ENCODE data around the gene CEBPG. TPM values are rescaled to one million over a fixed set of nuclear protein-coding genes. Genes with fewer than 3 reads are reported as not detected.

Gene CEBPG
- total RNA-seq, 1 donor from 2014 or later: 23.9 TPM

DNA sequence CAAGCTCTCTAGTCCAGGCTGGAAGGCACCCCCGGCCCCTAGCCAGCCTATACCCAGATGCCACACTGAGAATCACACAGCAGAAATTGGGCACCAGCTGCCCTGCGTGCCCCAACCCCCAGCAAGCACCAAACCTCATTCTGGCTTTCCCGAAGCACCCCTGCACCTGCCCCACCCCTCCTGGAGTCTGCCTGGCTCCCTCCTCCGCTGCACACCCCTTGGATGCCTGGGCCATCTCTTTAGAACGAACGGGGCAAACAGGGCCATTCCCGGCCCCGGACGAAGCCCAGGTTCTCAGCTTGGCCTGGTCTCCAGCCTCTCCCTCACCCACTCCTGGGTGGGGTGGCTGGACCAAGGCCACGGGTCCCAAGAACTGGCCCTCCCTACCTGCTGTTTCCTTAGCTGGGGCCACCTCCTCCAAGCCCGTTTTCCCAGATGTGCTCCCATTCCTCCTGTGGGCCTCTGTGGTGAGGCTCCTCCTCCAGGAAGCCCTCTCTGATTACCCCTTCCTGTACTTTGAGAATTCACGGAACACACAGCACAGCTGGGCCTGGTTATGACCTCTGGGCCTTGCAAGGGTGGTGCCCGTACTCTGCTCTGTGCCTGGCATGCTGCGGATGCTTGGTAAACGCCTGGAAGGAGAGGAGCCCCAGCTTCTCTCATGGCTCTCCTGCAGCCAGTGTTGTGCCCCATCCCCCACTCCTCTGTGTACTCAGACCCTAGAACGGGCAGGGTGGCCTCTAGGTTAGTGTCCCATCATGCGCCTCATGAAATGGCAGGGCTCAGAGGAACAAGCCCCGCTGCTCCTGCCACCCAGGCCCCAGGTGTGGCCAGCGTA, 21.4 kb downstream of the CEBPG start:
- intact Hi-C loops (cut with micrococcal nuclease): no loop called here

DNA sequence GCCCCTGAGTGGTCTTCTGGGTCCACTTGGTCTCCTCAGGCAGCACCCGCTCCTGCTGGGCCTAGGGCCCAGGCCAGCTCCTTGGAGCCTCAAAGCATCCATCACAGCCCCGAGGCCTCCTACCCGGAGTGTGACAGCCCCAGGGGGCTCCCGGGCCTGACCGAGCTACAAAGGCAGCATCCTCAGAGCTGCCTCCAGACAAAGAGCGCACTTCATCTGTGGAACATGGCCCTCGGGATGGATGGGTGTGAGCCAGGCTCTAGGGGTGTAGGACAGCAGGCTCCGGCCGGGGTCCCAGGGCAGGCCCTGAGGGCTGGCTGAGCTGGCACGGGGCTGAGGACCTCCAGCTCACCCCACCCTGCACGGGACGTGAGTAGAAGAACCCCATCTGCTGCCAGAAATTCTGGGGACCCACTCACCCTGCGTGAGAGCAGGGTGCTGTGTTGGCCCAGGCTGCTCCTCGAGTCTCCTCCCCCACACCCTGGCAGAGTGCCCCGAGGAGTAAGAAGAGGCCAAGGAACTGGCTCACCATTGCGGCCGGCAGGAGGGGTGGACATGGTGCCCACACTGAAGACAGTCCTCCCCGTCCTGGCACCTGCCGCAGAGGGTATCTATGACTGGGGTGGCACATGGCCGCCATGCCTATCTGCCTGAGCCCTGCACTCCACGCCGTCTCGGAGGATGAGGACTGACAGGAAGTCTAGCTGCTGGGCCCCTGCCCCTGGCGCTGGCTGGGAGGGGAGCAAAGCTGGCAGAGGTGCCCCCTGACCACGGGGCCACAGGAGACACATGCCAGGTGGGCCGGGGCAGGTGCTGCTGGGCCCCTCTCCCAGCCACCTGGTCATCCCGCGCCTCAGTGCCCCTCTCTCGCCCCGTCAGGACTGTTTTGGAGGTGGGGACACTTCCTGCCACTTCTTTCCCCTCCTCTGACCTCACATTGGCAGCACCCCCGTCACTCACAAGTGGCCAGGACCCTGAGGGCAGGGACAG, 22.3 kb downstream of the CEBPG start:
- intact Hi-C loops (cut with micrococcal nuclease): no loop called here

DNA sequence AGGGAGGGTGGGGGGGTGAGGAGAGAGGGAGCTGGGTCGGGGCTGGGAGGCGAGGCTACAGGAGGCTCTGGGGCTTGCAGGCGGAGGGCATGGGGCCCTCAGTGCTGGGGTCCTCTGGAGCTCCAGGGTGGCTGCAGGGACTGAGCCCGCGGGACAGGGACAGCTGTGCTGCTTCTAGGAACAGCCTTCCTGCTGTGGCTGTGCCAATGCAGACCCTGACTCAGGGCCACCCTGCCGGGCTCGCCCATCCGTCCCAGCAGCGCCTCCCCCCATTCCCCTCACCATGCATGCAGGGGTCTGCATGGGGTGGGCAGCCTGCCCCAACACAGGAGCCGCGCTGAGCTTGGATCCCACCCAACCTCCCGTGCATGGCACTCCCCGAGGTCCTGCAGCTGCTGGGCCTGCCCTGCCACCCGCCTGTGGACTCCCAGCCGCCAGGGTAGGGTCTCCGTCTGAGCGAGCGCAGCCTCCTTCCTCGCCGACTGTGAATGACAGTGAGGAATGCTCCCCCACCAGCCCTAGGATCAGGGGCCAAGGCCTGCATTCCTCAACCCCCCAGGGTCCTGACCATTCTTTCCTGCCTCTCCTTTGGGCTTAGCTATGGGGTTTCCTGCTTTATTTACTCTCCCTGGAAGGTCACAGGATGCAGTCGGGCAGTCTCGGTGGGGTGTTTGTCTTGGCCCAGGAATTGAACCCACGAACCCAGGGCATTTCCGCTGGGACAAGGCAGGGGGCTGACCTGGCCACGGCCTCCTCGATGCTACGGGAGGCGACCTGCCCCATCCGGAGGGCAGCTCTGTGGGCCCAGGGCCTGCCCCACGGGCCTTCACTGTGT, 23.4 kb downstream of the CEBPG start:
- intact Hi-C loops (cut with micrococcal nuclease): no loop called here

DNA sequence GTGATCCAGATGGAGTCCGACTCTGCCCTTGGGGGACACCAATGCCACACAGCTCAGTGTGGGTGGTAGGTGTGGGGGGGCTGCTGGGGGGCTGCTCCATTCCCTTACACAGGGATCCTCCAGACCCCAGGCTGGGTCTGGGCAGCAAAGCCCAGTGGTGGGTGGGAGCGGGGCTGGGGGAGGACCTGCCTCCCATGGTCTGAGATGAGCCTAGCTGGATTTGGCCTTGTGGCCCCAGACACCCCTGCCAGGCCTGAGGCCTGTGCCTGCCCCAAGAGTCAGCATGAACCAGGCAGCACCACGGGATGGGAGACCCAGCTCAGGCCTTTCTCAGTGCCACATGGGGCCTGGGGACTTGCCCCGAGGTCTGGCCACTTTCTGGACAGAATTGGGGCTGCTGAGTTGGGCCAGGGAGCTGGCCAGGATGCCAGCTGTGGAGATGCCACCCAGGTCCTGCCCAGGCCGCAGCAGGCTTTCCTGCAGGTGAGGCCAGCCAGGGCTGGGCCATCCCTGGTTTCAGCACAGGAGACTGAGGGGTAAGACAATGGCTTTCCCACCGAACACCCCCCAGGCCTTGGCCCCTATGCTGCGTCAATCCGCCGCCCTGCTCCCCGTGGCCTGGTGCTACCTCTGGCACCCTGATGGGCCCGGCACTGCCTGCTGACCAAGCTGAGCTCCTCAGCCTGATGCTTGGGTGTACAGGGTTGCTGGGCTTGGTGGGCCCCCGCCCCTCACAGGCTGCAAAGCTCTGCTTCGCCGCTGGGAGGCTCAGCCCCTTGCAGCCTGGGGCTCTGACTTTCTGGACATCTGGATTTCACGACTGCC, 24.2 kb downstream of the CEBPG start:
- intact Hi-C loops (cut with micrococcal nuclease): no loop called here

DNA sequence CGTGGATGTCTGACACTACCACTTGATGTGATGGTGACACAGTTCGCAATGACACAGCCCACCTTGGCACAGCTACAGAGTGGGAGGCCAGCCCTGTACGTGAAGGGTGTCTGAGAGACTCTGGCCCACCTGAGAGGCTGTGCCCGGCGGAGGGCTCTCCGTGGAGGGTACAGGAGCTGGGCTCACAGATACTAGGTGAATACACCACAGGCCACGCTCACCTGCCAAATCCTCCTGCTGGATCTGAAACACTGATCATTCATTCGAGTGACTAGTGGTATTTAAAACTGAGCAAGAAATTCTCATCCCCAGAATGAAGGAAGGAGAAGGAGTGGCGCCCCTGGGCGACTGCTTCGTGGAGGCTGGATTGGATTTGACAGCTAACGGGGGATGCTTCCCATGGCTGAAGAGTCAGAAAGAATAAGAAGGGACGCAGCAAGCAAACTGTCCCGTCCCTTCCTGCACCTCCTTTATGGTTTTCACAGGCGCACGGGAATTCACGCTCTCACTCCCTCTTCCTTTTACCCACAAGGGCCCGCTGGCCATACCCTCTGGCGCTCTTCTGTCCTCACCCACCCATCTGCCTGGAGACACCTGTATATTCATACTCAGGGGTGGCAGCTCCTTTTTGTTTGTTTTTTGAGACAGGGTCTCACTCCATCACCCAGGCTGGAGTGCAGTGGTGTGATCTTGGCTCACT, 25.0 kb downstream of the CEBPG start:
- intact Hi-C loops (cut with micrococcal nuclease): no loop called here

DNA sequence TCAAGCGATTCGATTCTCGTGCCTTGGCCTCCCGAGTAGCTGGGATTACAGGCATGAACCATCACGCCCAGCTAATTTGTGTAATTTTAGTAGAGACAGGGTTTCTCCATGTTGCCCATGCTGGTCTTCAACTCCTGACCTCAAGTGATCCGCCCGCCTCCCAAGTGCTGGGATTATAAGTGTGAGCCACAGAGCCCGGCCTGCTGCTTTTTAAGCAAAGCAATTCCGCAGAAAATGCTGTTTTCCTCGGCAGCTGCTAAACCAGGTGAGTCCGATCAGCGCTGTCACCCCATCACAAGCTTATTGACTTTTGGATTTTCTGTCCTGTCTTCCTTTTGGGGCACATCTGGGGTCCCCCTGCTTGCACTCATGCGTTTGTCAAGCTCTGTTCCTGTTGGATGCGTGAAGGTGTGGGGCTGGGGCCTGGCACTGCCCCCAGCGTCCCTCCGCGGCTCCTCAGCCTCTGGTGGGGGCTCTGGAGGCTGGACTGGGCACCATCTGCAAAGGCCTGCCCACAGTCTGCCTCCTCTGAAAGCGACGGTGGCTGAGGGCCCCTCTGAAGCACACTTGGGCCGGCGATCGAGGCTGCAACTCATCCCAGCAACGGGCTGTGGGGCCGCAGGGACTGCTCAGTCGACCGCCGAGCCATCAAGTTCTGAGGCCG, 25.7 kb downstream of the CEBPG start:
- intact Hi-C loops (cut with micrococcal nuclease): no loop called here

GRCh38 chr19:33399745-33400681, 26.5 kb downstream of the CEBPG start:
- intact Hi-C loops (cut with micrococcal nuclease): no loop called here

DNA sequence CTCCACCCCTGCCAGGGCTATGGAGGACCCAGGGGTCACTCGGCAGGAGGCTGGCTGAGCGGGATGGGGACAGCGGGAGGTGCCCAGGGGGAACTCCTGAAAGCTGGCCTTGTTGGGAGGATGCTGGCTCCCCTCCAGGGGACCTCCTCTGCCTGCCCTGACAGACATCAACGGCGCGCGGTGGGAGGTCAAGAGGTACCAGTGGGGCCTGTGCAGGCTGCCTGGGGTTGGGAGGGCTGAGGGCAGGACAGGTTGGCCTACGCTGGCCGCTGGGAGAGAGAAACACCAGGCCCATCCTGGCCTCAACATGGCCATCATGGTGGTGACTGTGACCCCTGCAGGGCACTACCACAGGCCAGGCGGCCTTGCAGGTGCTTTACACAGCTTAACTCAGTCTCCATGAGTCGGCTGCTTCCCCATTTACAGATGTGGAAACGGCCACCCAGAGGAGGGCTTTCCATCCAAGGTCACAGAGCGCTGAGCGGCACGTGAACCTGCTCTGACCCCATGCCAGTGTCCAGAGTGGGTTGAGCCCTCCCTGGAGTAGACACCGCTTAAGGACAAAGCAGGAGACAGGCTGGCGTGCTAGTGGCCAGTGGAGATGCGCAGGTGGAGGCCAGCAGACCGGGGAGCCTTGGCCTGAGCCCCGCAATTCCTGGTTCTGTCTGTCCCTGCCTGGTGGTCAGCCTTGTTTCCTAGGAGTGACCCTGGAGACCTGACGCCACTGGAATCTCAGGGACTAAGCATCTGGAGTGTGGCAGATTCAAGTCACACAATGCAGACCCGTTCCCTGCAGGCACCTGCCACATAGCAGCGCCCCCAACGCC, 27.6 kb downstream of the CEBPG start:
- intact Hi-C loops (cut with micrococcal nuclease): no loop called here

DNA sequence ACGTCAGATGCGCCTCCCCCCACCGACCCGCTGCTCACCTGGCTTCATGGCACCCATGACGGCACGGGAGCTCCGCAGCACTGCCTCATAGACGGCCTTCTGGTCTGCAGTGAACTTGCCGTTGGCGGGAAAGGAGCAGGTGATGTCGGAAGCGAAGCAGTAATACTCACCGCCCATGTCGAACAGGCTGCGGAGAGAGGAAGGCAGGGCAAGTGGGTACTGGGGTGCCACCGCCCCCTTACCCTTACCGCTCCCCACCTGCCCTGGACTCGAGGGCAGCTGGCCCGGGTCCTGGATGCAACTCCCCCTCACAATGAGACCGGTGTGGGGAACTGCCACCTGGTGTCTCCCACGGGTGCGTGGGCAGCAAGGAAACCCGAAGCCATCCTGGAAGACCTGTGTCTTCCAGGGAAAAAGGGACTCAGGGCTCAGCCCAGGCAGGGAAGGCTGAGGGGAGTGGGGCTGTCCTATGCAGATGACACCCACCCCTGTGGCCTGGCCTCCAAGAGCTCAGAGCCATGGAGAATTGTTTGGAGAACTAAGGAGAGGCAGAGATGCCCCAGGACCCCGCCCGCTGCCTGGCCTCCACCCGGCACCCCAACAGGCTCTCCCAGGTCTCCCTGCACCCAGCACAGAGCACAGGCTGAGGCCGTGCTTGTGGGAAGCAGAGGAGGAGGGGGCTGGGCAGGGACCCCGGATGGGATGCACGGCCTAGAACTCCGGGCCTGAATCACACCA, 28.3 kb downstream of the CEBPG start:
- intact Hi-C loops (cut with micrococcal nuclease): no loop called here

DNA sequence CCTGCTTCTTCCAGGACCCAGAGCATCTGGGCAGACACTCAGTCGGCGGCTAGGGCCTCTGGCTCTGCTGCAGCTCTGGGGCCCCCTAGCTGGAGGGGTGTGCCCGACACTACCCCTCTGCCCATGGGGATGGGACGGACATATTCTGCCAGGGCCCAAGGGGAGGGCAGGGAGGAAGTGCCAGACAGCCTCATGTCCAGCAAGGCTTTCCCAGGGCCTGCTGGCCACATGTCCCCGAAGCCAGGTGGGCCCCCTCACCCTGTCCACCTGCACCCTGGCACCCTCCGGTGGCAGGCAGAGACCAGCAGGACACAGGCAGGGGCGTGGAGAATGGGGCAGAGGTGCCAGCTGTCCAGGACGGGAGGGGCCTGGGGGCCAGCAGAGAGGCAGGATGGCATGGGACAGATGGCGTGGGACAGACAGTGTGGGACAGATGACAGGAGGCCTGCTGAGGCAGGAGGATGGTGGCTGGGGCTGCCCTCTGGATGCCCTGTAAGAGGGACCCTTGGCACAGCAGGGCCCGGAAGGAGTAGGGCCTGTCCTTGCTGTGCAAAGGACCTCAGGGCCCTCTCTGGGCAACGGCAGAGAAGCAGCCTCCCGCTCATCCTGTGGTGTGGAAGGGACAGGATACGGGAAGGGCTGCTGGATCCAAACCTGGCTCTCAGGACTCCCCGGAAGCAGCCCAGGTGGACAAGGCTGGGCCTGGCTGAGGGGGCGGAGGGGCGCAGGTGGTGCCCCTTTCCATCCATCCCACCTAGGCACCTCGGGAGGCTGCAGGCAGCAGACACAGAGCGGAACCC, 29.1 kb downstream of the CEBPG start:
- intact Hi-C loops (cut with micrococcal nuclease): no loop called here

DNA sequence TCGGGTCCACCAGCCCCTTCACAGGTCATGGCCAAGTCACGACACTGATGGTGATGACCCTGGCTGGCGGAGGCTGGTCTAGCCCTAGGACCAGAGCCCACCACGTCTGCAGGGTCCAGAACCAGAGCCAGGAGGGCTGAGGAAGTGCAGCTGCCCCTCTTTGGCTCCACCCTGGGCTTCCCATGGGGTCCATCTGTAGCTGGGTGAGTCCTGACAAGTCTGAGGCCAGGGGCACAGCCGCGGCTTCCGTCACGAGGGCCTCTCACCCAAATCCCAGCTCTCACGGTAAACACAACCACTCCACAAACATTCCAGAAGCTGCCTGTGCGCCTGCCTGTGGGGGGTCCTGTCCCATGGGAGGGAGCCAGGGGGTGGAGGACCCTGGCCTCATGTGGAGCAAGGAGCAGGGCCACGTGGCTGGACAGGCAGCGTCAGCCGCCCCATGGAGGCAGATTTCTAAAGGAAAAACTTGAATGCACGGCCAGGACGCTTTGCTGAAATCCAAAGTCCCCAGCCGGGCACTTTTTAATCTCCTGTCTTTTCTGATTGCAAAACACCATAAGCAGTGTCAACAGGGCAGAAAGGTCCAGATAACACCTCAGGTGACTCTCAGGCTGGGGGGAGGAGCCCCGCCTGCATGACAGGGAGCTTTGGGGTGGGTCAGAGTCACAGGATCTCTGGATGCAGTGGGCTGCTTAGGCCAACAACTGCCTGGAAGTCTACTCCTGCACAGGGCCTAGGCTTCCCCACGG, 29.9 kb downstream of the CEBPG start:
- intact Hi-C loops (cut with micrococcal nuclease): no loop called here

DNA sequence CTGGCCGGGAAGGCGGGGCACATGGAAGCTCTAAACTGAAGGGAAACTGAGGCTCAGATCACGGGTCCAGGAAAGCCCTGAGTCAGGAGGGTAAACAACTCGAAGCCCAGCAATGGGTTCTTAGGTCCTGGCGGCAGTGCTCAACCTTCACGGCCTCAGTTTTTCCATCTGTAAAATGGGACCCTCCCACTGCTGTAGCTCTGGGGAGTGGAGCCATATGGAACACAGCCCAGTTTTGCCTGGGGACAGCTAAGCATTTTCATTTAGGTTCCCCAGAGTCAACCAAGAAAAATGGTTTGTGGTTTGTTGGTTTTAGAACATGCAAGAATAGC, 30.4 kb downstream of the CEBPG start:
- intact Hi-C loops (cut with micrococcal nuclease): loop anchor here (2.0 kb wide), 1 partner anchor 29 kb away; no protein-coding TSS in a partner anchor

- intact Hi-C loops (cut with micrococcal nuclease): loop anchor here (2.0 kb wide), 1 partner anchor 30 kb away; no protein-coding TSS in a partner anchor
Observed at GRCh38 chr19:33404506-33405253, 31.2 kb downstream of the CEBPG start.

GRCh38 chr19:33405254-33405552, 31.7 kb downstream of the CEBPG start:
- intact Hi-C loops (cut with micrococcal nuclease): loop anchor here (2.0 kb wide), 1 partner anchor 30 kb away; no protein-coding TSS in a partner anchor

All from T-helper 1 cell treated with Interleukin-12 subunit alpha and Interleukin-12 subunit beta and Interleukin-4 antibody, amounts not matched to agents 30 ng/mL and 1 ng/mL, for 36 hours (primary cell).